Ishikawa (cell line): ENCODE measurements around the gene FBLN1.

Source experiments
- CEBPB ChIP-seq: IDR thresholded peaks from 2 replicates; pipeline ENCODE4 v1.6.1; 2012
- CREB1 ChIP-seq: IDR thresholded peaks from 2 replicates; pipeline ENCODE4 v1.6.1; 2012; ENCODE audit warnings: low read depth
- EGR1 ChIP-seq: IDR thresholded peaks from 2 replicates; pipeline ENCODE4 v1.6.1; 2012
- EP300 ChIP-seq: IDR thresholded peaks from 2 replicates; pipeline ENCODE4 v1.6.1; 2012; ENCODE audit warnings: borderline replicate concordance
- FOXM1 ChIP-seq: IDR thresholded peaks from 2 replicates; pipeline ENCODE4 v1.6.1; 2012; ENCODE audit warnings: low read depth, borderline replicate concordance
- NFIC ChIP-seq: IDR thresholded peaks from 2 replicates; pipeline ENCODE4 v1.6.1; 2012
- RAD21 ChIP-seq: IDR thresholded peaks from 2 replicates; pipeline ENCODE4 v1.6.1; 2012; ENCODE audit warnings: low read depth
- TAF1 ChIP-seq: IDR thresholded peaks from 2 replicates; pipeline ENCODE4 v1.6.1; 2012; ENCODE audit warnings: low read depth, mild to moderate bottlenecking
- TCF12 ChIP-seq: IDR thresholded peaks from 2 replicates; pipeline ENCODE4 v1.6.1; 2012; ENCODE audit warnings: low read depth
- TEAD4 ChIP-seq: IDR thresholded peaks from 2 replicates; pipeline ENCODE4 v1.6.1; 2012
- YY1 ChIP-seq: IDR thresholded peaks from 2 replicates; pipeline ENCODE4 v1.6.1; 2012; ENCODE audit warnings: low read depth
- ZBTB7A ChIP-seq: IDR thresholded peaks from 2 replicates; pipeline ENCODE4 v1.6.1; 2012; ENCODE audit warnings: low read depth
- TF ChIP-seq, protein P1 (sequence below): IDR thresholded peaks from 2 replicates; pipeline ENCODE4 v1.6.1; 2012
- TF ChIP-seq, protein P2 (sequence below): IDR thresholded peaks from 2 replicates; pipeline ENCODE4 v1.6.1; 2012; ENCODE audit warnings: low read depth, mild to moderate bottlenecking
- TF ChIP-seq, protein P3 (sequence below): IDR thresholded peaks from 2 replicates; pipeline ENCODE4 v1.6.1; 2012

FBLN1 gene

DNA sequence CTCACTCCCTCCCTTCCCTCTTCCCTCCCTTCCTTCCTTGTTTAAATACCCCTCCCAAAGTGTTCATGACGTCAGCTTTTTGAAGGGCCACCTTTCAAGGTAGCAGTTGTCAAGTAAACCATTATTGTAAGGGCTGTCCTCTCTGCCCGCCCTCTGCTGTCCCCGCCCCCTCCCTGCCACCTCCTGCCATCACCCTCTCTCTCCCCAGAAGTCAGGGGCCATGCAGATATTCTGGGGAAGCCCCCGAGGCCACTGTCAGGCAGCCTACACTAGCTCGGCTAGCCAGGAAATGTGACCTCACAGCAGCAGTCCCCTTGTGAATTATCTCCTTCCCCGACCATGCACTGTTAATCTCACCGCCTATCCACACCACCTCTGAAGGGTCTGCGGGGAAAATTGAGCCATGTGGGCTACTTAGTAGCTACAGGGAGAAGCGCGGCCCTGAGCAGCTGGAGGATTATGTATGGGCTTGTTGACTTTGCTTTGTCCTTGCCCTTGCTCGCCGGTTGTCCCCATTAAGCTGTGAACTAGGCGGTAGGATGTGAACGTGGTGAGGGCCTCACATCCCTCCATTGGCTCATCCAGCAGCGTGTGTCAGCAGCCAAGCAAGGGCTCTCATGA, 126.9 kb downstream of the FBLN1 start:
- TF ChIP-seq FOXM1, result no peak
- no peak for TF ChIP-seq ZBTB7A
- TF ChIP-seq, protein P1, sequence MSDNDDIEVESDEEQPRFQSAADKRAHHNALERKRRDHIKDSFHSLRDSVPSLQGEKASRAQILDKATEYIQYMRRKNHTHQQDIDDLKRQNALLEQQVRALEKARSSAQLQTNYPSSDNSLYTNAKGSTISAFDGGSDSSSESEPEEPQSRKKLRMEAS, result no peak
- TF ChIP-seq YY1, result no peak
- TF ChIP-seq CEBPB, result no peak
- TF ChIP-seq NFIC, result no peak
- TF ChIP-seq, protein P2, sequence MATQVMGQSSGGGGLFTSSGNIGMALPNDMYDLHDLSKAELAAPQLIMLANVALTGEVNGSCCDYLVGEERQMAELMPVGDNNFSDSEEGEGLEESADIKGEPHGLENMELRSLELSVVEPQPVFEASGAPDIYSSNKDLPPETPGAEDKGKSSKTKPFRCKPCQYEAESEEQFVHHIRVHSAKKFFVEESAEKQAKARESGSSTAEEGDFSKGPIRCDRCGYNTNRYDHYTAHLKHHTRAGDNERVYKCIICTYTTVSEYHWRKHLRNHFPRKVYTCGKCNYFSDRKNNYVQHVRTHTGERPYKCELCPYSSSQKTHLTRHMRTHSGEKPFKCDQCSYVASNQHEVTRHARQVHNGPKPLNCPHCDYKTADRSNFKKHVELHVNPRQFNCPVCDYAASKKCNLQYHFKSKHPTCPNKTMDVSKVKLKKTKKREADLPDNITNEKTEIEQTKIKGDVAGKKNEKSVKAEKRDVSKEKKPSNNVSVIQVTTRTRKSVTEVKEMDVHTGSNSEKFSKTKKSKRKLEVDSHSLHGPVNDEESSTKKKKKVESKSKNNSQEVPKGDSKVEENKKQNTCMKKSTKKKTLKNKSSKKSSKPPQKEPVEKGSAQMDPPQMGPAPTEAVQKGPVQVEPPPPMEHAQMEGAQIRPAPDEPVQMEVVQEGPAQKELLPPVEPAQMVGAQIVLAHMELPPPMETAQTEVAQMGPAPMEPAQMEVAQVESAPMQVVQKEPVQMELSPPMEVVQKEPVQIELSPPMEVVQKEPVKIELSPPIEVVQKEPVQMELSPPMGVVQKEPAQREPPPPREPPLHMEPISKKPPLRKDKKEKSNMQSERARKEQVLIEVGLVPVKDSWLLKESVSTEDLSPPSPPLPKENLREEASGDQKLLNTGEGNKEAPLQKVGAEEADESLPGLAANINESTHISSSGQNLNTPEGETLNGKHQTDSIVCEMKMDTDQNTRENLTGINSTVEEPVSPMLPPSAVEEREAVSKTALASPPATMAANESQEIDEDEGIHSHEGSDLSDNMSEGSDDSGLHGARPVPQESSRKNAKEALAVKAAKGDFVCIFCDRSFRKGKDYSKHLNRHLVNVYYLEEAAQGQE, result no peak

DNA sequence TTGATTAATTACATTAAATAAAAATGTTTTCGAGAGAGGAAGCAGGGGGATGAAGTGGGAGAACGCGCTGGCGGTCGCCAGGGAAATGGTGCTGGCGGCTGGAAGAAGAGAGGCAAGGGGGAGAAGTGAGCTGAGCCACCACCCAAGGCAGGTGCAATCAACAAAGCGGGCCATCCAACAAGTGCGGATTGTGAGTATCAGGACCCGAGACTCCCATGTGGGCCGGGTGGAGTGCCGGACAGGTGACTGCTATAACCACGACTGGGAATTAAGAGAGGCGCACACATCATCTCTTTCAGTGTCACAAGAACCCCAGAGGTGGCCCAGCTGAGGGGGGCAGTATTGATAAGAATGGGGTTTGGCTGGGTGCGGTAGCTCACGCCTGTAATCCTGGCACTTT, 127.8 kb downstream of the FBLN1 start:
- TF ChIP-seq TEAD4, result no peak
- TF ChIP-seq, protein P3, sequence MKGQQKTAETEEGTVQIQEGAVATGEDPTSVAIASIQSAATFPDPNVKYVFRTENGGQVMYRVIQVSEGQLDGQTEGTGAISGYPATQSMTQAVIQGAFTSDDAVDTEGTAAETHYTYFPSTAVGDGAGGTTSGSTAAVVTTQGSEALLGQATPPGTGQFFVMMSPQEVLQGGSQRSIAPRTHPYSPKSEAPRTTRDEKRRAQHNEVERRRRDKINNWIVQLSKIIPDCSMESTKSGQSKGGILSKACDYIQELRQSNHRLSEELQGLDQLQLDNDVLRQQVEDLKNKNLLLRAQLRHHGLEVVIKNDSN, result no peak
- TF ChIP-seq FOXM1, result no peak
- no peak for TF ChIP-seq TAF1
- TF ChIP-seq CREB1, result no peak
- TF ChIP-seq, protein P2, result no peak
- no peak for TF ChIP-seq EP300
- TF ChIP-seq ZBTB7A, result no peak
- TF ChIP-seq TCF12, result no peak
- TF ChIP-seq YY1, result no peak

DNA sequence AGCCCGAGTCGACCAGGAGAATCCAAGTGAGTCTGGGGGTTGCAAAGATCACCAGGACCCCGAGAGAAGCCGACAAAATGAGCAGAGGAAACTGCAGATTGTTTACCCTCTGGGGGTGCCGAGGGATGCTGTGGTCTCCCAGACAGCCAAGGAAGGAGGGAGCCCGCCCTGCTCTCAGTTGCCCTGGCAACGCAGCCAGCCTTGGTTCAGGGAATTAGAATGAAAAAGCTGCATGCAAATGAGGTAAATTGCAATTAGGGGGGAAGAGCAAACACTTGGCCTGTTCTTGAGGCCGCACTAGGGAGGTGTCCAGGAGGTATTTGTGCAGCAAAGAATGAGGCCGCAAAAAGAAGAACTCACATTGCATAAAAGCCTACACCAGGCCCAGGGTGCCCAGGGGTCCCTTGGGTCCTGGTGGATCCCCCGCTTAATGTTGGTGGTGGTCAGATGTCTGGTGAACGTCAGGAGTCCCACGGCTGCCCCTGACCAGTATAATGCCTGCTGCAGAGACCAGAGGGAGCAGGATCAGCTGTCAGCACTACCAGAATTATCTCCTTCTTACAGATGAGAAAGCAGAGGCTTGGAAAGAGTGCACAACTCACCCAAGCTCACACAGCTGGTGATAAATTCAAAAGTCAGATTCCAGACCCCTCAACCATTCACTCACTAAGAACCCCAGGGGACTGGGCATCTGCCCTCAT, 128.6 kb downstream of the FBLN1 start:
- TF ChIP-seq TCF12 (no peak), FOXM1 (no peak), YY1 (no peak), EGR1 (no peak), ZBTB7A (no peak), CREB1 (no peak), RAD21 (no peak), TEAD4 (no peak), CEBPB (no peak), EP300 (no peak), NFIC (no peak), TAF1 (no peak)
- TF ChIP-seq, protein P3, result no peak
- TF ChIP-seq, protein P1, result no peak
- TF ChIP-seq, protein P2, result no peak

DNA sequence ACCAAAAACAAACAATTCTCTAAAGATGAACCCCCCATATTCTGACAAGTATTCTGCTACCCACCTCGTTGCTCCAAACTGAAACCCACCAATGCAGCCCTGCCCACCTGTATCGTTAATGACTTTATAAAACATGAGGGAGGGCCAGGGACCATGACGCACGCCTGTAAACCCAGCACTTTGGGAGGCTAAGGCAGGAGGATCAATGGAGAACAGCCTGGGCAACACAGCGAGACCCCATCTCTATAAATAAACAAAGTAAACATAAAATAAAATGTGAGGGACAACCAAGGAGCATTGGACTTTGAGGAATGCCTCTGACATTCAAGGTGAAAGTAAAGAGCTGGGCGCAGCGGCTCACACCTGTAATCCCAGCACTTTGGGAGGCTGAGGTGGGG, 129.2 kb downstream of the FBLN1 start:
- TF ChIP-seq TEAD4 (no peak), YY1 (no peak), TCF12 (no peak), EP300 (no peak), EGR1 (no peak), RAD21 (no peak), CREB1 (no peak), FOXM1 (no peak), ZBTB7A (no peak), TAF1 (no peak), CEBPB (no peak), NFIC (no peak)
- TF ChIP-seq, protein P1, result no peak
- TF ChIP-seq, protein P2, result no peak
- TF ChIP-seq, protein P3, result no peak
